Adrenal gland (tissue), 5 donors: ENCODE data around the gene PDSS1.

Source experiments
- CTCF ChIP-seq, 6 experiments: fragments of 450-650 bp in 4 of 6; fragments of 200-600 bp in 2 of 6; sonication (generic) in 1 of 6; IDR thresholded peaks; 1 replicate in 5 of 6; 2 replicates in 1 of 6; pipeline versions ENCODE4 v1.5.1 to v1.8.0; 2016 to 2021; ENCODE audit warnings: antibody characterized with exemption in 6 of 6, mild to moderate bottlenecking in 2 of 6, moderate library complexity in 1 of 6
- POLR2A ChIP-seq, 2 donors: fragments of 450-650 bp; IDR thresholded peaks; one replicate each; pipeline ENCODE4 v1.6.1; 2017; ENCODE audit warnings: antibody characterized with exemption in 2 of 2, mild to moderate bottlenecking in 2 of 2, moderate library complexity in 1 of 2
- donor health status: DM: no; HTN: no; CAD: no.

GRCh38 chr10:26689399-26689798 lies 8.1 kb upstream of the PDSS1 start:
- TF ChIP-seq CTCF (IDR thresholded peaks at IDR 0.05) (no peak), POLR2A (IDR thresholded peaks at IDR 0.05) (no peak)
